GM12891 (cell line): ENCODE data around the gene COA7.

ENCODE experiments used
- POLR2A ChIP-seq: IDR thresholded peaks from 2 replicates; pipeline ENCODE4 v1.6.1; 2011; ENCODE audit warnings: low read depth, low read length, control low read depth
- POLR2AphosphoS5 ChIP-seq: IDR thresholded peaks from 2 replicates; pipeline ENCODE4 v1.6.1; 2011; ENCODE audit warnings: low read depth, low read length, control low read depth
- TAF1 ChIP-seq: IDR thresholded peaks from 2 replicates; pipeline ENCODE4 v1.6.1; 2011; ENCODE audit warnings: low read depth, low read length, control low read depth

DNA sequence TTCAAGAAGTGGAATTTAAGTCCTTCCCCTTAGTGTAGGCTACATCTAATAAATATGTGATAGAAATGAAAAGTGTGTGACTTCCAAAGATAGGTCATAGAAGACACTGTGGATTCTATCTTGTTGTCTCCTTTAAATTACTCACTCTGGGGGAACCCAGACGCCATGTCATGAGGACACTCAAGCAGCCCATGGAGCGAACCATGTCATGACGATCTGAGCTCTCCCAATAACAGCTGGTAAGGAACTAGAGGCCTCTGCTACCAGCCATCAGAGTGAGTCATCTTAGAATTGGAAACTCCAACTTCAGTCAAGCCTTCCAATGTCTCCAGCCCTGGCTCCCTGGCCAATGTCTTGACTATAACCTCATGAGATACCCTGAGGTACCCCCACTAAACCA is 6.3 kb downstream of the COA7 start:
- TF ChIP-seq POLR2A = no peak
- TF ChIP-seq TAF1 = no peak
- TF ChIP-seq POLR2AphosphoS5 = no peak
